Activated naive CD8-positive, alpha-beta T cell treated with anti-CD3 and anti-CD28 coated beads, Interleukin-2, amount 50 U/mL, for 16 hours (primary cell): Measurements from ENCODE around the gene VPS33B.

Experiments
- DNase-seq: peaks from one replicate; pipeline ENCODE4 v3.0.0-alpha.2; 2020; ENCODE audit warnings: low read depth, low spot score

VPS33B gene

DNA sequence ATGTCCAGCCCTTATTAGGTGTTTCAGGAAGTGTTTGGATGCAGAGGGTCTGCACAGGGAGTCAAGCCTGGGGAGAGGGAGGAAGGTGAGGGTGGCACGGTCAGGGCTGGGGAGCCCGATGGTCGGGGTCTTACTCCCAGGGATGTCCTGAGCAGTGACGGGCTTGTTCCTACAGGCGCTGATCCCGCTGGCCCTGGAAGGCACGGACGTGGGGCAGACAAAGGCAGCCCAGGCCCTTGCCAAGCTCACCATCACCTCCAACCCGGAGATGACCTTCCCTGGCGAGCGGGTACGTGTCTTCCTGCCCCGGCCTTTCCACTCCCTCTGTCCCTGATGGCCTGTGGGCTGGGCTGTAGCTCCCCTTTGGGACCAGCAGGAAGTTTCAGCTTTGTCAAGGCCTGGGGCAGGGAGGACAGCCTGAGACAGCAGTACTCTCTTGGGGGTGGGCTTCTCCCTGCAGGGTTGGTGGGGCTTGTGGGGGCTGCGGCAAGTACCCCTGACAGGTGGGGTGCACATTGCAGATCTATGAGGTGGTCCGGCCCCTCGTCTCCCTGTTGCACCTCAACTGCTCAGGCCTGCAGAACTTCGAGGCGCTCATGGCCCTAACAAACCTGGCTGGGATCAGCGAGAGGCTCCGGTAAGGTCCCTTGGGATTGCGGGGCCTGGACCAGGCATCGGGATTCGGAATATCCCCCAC is 72.3 kb downstream of the VPS33B start:
- DNase-seq: no peak
